ENCODE results near the gene ZGPAT.

ZGPAT gene

DNA sequence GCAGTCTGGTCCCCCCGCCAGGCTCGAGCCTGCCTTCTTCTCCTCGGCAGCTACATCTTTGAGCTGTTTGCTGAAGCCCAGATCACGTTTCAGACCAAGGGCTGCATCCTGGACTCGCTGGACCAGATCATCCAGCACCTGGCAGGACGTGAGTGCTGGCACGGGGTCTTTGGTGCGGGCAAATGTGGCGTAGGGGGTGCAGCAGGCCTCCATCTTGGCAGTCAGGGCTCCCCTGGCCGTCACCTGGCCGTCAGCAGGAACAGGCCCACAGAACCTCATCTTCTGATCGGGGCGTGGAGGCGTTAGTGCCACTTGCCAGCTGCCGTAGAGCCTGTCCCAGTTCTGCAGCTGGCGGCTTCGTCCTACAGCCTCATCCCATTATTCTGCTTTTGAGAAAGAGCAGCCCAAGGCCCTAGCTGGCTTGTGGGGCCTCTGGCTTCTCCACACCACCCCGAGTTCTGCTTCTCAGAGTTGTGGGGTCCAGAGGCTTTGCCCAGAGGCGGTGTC, 28.0 kb upstream of the ZGPAT start:
- DNase-seq, result no peak

DNA sequence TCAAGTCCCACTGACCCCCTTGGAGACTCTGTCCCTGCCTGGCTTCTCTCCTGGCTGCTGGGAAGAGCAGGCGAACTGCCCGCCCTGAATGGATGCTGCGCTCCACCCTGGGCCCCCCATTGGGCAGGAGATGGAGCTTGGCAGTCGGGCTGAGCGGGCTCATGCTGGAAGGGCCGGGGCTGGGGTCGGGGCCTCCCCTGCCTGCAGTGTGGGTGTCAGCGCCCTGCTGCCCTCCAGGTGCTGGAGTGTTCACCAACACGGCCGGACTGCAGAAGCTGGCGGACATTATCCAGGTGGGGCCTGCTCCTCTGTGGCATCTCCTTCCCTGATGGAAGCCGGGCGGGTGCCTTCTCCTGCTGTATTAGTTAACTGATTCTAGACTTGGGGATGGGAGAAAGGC, 27.4 kb upstream of the ZGPAT start:
- DNase-seq, result no peak

DNA sequence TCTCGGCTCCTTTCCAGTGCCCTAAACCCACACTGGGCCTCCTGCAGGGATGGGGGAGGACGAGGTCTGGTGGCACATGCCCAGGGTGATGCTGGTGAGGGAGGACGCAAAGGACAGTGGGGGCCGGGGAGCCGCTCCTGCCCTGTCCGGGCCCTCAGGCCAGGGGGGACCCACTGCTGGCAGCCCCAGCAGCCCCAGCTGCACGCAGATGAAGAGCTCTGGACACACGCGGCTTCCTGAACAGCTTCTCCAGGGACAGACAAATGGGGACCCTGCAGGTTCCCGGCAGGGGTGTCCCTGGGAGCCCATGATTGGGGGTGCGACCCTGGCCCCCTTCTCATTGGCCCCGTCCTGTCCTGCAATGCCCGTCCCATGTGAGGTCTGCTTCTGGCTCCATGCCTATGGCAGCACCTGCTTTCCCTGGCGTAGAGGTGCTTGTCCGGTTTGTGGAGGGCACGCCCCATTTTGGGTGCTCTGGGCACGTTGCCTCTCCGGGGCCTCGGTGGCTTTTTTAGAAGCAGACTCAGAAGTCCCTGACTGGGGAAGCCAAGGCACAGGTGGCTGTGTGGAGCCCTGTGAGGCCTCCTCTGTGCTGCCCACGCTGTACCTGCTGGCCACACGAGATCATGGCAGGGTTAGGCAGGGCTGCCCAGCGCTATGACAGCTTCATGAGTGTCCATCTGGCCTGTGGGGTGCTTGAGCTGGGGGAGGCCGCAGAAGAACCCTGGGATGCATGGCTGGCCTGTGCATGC, 26.8 kb upstream of the ZGPAT start:
- no peak for DNase-seq

DNA sequence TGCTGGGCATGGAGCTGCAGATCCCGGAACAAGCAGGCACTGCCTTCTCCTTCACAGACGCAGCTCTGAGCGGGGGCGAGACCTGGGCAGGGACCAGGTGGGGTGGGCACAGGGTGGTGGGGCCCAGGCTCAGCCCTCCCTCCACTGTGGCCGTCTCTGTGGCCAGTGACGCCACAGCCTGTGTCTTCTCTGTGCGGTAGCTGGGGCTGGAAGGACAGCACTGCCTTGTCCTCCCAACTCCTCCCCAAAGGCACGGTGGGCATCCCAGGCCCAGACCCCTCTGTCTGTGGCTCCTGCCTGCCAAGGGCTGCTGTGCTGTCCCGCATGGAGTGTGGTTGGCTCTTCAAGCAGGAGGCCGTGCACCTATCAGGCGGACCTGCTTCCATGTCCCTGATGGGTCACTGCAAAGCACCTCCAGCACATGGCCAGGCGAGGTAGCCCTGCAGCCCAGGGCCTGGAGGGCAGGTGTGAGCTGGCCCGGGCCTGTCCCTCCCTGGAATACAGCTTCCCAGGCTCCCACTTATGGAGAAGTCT, 26.2 kb upstream of the ZGPAT start:
- DNase-seq, result no peak

DNA sequence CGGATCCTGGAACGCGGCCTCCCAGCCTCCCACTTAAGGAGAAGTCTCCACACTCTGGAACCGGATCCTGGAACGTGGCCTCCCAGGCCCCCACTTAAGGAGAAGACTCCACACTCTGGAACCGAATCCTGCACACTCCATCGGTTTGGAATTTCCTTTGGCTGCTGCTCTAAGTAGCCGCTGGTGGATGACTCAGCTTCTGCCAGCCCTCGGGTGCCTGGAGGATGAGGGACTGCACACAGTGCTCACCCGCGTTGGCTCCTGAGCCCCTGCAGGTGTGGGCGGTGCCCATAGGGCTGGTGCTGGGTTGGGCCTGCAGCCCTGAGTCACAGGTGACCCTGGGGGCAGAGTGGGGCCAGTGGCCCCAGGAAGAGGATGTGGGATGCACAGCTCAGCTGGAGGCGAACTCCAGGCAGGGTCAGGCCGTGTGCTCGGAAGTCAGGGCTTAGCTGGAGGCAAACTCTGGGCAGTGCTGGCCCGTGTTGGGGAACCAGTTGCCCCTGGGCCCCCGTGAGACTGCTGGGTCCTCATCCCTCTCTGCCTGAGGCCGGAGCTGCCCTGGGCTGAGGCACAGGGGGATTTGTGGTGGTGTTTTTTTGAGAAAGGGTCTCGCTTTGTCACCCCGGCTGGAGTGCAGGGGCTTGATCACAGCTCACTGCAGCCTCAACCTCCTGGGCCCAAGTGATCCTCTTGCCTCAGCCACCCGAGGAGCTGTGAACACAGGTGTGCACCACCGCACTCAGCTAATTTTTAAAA, 25.3 kb upstream of the ZGPAT start:
- peak; percentile 99 for DNase-seq

DNA sequence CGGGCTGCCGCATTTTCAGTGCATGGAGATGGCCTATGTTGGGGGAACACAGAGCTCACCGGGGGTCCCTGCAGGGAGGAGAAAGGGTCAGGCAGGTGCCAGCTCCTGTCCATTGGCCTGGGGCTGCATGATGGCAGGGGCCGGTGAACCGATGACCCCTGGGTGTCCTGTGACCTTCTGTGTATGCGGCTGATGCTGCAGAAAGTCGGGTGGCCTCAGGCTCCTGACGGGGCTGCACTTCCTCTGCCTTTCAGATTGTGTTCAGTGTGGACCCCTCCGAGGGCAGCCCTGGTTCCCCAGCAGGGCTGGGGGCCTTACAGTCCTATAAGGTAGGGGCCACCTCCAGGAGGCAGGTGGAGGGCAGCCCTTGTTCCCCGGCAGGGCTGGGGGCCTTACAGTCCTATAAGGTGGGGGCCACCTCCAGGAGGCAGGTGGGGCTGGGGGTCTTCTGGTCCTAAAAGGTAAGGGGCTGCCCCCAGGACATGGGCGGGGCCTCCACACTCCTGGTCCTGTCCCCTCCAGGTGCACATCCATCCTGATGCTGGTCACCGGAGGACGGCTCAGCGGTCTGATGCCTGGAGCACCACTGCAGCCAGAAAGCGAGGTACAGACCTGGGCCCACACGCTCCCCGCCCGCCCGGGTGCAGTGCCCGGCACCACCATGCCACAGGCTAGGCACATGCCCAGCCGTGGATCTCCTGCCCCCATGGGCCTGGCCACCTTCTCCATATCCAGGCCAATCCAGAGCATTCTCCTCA, 22.4 kb upstream of the ZGPAT start:
- DNase-seq, result no peak

DNA sequence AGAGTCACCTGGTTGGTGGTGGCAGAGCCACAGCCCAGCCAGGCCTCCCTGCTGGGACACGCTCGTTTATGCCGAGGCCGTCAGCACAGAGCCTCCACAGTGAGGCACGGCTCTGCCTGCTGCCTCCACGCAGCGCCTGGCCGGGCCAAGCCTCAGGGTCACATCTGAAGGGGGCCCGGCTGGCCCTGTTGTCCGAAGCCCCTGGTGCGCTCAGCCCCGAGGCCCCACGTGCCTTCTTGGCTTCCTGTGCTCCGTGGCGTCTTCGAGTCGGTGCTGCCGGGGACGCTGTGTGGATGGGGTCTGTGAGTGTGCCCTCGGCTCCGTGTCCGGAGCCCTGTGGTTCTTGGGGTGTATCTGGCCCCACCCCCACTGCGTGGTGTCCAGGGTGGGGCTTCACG, 21.7 kb upstream of the ZGPAT start:
- DNase-seq, result no peak

DNA sequence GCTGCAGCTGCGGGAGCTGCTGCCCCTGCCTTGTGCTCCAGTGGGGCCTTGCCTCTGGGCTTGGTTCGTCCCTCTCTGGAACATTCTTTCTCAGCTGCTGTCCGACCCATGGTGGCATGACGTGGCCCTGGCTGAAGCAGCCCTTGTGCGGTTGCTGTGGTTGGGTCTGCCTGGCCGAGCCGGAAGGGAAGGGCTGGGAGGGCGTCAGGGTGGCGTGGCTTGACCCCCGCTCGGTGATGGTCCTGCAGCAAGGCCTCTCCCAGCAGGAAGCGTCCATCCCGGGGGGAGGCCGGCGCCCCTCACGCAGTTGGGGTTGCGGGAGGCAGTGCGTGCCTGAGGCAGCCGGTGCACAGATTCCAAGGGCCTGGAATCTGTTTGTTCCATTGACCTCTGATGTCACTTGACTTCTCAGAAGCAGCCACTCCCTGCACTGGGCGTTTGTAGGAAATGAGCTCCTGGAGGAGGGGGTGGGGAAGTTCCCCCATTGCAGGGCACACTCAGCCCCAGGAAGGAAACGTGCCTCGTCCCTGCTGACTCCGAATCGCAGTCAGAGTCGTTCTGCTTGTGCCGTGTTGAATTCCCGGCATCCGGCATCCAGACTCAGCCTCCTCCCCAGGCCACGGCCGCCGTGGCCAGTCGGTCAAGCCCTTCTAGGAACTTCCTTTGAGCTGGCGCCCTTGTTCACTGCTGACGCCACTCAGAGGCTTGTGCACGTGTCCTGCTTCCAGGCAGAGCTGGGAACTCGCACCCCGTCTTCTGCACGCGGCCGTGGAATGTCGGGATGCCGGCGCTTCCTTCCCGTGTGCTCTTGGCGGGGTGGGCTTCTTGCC, 21.1 kb upstream of the ZGPAT start:
- peak; percentile 74 for DNase-seq

DNA sequence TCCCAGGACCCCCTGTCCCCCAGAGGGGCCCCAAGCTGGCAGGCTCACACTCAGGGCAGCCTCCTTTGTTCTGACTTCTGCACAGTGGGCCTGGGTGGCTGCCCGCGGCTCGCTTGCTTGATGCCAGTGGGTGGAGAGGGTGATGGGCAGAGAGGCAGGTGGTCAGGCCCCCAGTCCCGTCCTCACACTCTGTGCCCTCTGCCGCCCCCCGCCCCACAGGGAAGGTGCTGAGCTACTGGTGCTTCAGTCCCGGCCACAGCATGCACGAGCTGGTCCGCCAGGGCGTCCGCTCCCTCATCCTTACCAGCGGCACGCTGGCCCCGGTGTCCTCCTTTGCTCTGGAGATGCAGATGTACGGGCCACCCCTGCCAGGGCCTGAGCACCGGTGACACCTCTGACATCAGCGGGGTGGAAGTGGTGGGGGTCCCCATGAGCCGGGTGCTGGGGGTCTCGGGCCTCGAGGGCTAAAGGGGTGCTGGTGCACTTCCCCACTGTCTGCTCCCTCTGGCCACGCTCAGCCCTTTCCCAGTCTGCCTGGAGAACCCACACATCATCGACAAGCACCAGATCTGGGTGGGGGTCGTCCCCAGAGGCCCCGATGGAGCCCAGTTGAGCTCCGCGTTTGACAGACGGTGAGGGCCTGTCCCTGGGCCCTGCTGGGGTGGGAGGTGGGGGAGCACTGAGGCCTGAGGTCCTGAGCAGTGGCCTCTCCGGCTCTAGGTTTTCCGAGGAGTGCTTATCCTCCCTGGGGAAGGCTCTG, 20.2 kb upstream of the ZGPAT start:
- no peak for DNase-seq

DNA sequence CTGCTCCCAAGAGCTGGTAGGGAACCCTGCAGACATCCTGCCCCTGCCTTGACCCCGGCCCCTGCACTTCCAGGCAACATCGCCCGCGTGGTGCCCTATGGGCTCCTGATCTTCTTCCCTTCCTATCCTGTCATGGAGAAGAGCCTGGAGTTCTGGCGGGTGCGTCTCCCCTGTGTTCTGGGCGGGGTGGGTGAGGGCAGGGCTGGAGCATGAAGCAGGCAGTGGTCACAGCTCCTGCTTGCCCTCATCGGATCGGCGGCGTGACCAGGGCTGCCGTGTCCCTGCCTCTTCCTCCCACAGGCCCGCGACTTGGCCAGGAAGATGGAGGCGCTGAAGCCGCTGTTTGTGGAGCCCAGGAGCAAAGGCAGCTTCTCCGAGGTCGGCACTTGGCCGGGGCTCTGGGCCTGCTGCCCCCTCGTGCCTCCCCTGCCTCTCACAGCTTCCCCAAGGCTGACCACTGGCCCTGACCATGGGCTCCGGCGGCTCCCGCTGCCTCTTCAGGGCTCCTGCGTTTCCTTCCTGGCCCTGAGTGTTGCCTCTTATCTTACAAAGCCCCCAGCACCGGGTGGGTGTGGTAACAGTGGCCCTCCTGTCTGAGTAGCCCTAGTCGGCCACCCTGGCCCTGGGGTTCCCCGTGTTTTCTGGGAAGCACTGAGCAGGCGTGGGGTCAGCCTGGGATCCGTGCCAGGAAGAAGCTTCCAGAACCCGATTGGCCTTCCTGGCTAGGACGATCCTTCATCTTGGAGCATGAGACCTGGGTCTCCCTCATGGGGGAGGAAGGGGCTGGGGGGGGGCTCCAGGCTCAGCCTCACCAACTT, 19.4 kb upstream of the ZGPAT start:
- no peak for DNase-seq

DNA sequence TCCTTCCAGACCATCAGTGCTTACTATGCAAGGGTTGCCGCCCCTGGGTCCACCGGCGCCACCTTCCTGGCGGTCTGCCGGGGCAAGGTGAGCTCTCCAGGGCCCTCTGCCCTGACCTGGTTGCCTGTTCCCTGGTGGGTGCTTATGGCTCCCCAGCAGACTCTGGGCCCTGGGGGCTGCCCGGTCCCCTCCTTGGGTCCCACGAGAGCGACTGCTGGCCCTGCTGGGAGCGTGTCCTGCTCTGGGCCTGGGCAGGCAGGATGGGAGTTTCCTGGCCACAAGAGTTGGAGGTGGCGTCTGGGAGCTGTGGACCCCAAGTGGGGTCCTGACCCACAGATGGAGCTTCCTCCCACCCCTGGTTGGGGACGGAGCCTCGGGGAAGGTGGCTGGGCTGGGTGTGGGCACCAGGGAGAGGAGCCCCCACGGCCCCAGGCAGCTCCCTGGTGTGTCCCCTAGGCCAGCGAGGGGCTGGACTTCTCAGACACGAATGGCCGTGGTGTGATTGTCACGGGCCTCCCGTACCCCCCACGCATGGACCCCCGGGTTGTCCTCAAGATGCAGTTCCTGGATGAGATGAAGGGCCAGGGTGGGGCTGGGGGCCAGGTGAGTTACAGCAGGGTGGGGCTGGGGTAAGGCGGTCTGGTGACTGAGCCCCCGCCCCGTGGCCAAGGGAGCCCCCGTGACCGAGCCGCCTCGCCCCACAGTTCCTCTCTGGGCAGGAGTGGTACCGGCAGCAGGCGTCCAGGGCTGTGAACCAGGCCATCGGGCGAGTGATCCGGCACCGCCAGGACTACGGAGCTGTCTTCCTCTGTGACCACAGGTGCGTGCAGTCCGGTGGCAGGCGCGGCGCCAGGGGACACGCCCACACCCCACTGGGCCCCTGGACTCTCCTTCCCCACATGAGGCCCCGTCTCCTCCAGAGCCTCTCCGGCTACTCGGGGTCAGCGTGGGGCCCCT, 18.5 kb upstream of the ZGPAT start:
- no peak for DNase-seq

DNA sequence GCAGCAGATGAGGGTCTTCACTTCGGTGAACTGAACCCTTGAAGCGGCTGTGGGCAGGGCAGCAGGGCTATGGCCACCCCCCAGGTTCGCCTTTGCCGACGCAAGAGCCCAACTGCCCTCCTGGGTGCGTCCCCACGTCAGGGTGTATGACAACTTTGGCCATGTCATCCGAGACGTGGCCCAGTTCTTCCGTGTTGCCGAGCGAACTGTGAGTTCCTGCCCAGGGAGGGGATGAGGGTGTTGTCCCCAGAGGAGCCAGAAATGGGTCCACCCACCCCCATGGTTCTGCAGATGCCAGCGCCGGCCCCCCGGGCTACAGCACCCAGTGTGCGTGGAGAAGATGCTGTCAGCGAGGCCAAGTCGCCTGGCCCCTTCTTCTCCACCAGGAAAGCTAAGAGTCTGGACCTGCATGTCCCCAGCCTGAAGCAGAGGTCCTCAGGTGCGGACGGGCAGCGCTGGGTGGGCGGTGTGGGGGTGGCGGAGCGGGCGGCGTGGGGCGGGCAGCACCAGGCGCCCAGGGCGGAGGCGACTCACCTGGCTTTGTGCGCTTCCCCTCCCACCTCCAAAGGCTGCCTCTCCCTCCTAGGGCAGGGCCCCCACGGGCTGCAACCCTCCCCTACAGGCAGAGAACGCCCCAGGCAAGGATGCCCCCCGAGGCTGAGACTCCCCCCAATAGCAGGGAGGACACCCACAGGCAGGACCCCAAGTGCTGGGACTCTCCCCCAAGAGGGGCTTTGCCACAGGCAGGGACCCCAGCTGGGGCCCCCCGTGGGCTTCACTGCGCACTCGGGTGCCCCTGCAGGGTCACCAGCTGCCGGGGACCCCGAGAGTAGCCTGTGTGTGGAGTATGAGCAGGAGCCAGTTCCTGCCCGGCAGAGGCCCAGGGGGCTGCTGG, 17.6 kb upstream of the ZGPAT start:
- no peak for DNase-seq

DNA sequence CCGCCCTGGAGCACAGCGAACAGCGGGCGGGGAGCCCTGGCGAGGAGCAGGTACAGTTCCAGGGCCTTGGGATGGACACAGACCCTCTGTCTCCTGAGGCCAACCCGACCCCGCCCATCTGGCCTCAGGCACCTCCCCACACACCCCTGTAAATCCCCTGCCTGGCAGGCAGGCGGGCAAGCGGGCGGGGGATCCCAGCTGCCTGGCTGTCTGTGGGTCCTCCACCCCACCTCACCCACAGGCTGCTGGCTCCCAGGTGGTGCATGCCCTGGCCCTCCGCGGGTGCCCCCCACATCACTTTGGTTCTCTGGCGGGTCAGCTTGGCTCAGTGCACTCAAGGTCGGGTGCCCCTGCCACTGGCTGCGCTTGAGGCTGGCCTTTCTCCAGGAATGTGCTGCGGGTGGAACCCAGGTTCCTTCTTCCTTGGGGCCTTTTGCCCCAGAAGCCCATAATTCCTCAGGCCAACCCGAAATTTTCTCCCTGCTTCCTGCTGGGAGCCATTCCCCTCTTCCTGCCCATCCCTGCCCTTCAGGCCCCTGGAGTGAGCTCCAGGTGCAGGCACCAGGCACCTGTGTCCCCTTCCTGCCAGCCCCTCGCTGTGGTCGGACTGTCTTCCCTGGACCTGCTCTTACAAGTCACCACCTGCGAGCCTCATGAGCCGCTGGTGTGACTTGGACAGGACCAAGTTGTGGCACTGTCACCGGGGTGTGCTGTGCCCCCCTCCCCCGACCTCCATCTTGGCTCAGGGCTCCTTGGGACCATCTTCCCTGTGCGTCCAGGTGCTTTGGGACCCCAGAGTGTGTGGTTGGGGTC, 16.7 kb upstream of the ZGPAT start:
- DNase-seq, result no peak

DNA sequence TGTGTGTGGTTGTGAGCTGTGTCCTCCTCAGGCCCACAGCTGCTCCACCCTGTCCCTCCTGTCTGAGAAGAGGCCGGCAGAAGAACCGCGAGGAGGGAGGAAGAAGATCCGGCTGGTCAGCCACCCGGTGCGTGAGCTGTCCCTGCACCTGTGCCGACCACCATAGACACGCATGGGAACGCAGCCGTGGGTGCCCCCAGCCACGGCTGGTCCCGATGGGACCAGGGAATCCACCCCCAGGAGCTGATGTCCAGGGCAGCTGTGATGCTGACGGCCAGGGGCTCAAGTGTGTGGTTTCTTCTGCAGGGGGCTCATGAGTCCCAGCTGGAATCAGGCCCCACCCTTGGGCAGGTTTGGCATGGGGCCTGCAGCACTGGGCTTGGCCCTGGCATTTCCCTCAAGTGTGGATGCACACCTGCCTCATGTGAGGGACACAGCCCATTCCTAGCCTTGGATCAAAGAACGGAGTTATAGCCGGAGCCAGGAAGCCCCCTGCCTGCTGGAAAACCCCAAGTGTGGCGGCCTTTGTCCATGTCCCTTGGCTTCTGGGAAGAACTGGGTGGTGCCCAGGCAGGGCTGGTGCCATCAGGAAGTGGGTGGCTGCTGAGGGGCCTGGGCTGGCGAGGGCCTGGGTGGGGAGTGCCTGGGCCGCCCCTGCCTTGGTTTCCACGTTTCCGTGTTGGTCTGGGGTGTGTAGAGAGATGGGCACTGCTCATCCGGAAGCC, 16.0 kb upstream of the ZGPAT start:
- no peak for DNase-seq

DNA sequence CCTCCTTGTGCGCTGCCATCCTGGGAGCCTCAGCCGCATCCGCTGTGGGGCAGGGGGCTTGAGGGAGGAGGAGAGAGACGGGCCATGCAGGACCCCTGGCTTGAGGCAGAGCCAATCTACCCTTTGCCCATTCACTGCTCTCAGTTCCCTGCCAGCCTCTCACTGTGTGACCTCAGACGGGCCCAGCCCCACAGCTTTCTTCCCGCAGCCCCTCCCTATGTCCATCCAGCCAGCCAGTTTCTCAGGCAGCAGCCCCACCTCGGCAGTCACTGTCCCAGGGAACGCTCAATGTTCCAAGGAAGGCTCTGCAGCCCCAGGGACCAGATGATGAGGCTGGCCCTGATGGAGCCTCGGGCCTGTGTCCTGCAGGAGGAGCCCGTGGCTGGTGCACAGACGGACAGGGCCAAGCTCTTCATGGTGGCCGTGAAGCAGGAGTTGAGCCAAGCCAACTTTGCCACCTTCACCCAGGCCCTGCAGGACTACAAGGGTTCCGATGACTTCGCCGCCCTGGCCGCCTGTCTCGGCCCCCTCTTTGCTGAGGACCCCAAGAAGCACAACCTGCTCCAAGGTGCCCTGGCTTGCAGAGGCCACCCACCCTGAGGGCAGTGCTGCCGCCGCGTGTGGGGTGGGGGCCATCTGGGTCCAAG, 15.3 kb upstream of the ZGPAT start:
- no peak for DNase-seq

DNA sequence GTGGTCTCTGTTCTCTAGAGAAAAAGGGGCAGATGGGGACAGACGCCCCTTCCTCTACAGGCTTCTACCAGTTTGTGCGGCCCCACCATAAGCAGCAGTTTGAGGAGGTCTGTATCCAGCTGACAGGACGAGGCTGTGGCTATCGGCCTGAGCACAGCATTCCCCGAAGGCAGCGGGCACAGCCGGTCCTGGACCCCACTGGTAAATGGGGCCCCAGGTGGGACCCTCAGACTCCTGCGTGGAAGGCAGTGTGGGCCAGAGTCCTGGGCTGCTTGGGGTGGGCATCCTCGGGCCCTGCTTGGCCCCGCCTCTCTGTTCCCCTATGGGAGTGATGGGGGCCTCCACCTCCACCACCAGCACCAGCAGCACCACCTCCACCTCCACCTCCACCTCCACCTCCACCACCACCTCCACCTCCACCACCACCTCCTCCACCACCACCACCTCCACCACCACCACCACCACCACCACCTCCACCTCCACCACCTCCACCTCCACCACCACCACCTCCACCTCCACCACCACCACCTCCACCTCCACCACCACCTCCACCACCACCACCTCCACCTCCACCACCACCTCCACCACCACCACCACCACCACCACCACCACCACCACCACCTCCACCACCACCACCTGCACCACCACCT, 14.6 kb upstream of the ZGPAT start:
- no peak for DNase-seq
